ENCODE data around the gene MUC21. TPM values are rescaled to one million over a fixed set of nuclear protein-coding genes. Genes with fewer than 3 reads are reported as not detected.

Gene MUC21
- total RNA-seq, 1 experiment from 2014 or later, result not detected

DNA sequence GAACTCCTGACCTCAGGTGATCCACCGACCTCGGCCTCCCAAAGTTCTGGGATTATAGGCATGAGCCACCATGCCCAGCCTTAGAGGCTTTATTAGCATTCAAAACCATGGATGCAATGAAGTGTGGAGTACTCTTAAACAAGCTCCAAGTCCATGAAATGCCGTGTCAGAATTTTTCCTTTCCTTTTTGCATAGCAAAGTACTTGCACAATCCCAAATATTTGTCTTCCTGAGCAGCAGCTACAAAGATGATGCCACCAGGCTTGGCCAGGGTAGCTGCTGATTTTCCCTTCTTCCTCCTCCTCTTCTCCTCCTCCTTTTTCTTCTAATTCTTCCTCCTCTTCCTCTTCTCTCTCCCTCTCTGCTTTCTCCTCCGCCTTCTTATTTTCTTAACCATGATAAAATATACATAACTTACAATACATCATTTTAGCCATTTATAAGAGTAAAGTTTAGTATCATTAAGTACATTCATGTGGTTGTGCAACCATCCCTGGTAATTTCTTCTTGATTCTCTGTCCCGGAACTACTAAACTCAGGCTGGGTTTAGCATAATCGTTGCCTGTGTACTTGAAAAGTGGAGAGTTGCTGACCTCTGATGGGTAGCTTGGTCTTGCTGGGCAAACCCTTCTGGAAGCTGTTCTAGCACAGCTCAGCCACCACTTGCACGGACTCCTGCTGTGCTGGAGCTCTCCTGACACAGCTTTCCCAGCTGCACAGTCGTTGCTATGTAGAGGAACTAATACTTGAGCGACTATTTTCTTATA lies 22.4 kb upstream of the MUC21 start:
- intact Hi-C loops (cut with micrococcal nuclease; ENCODE audit: unreplicated experiment), result no loop called here
- TF ChIP-seq, protein P1, sequence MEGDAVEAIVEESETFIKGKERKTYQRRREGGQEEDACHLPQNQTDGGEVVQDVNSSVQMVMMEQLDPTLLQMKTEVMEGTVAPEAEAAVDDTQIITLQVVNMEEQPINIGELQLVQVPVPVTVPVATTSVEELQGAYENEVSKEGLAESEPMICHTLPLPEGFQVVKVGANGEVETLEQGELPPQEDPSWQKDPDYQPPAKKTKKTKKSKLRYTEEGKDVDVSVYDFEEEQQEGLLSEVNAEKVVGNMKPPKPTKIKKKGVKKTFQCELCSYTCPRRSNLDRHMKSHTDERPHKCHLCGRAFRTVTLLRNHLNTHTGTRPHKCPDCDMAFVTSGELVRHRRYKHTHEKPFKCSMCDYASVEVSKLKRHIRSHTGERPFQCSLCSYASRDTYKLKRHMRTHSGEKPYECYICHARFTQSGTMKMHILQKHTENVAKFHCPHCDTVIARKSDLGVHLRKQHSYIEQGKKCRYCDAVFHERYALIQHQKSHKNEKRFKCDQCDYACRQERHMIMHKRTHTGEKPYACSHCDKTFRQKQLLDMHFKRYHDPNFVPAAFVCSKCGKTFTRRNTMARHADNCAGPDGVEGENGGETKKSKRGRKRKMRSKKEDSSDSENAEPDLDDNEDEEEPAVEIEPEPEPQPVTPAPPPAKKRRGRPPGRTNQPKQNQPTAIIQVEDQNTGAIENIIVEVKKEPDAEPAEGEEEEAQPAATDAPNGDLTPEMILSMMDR (IDR thresholded peaks at IDR 0.05; ENCODE audit: insufficient read depth in 1 of 2, low read depth in 1 of 2, low read length in 1 of 2, severe bottlenecking in 1 of 2, unreplicated experiment in 1 of 2), result no peak
- Histone ChIP-seq H3K27me3 (replicated peaks; ENCODE audit: control insufficient read depth, insufficient read depth, low read length) (no peaks in the 10 kb centered on the region; the same call in 1 of the 2 replicates), H3K4me1 (0 out of 2 replicates have a peak, but pooled peaks cover under 1% of the 10 kb centered on the region), H3K36me3 (ENCODE audit: control insufficient read depth, insufficient read depth, low read length) (no peaks in the 10 kb centered on the region), H3K4me3 (ENCODE audit: low read depth, low read length) (no peak overlapping the region), H3K9me3 (no peaks in the 10 kb centered on the region)
- peaks cover 12% of the 10 kb centered on the region for H3K4me1 Mint-ChIP-seq (ENCODE audit: low read depth, unreplicated experiment)
- BruUV-seq (replicated peaks), result no TSS peak
- no peak for DNase-seq
- peaks cover 1% of the 10 kb centered on the region for H3K27me3 Mint-ChIP-seq (ENCODE audit: insufficient read depth, unreplicated experiment)
- ChIA-PET CTCF (interaction anchor here (0.6 to 1.3 kb wide), 7 partner anchors 13 to 126 kb away, joined by 3 to 5 read pairs (median 4); partner anchors contain the start of gene VARS2), POLR2A (no interaction called here)
- H3K36me3 Mint-ChIP-seq (ENCODE audit: insufficient read depth, unreplicated experiment), result no peaks in the 10 kb centered on the region
- no peak overlapping the region for H3K27ac Mint-ChIP-seq (ENCODE audit: unreplicated experiment)
- H3K4me3 Mint-ChIP-seq (ENCODE audit: unreplicated experiment), result no peak overlapping the region
- H3K9me3 Mint-ChIP-seq (ENCODE audit: unreplicated experiment), result no peaks in the 10 kb centered on the region

DNA sequence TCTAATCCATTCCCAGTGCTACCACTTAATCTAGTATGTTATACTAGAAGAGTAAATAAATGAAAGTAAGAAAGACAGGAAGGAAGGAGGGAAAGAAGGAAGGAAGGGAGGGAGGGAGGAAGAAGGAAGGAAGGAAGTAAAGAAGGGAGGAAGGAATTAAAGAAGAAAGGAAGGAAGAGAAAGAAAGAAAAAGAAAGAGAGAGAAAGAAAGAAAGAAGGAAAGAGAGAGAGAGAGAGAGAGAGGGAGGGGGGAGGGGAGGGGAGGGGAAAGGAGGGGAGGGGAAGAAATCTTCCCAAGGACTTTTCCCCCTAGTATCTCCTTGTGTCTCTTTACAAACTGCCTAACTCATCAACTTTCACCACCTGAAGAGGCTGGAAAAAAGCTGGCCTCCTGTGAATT lies 20.8 kb upstream of the MUC21 start:
- Mint-ChIP-seq H3K9me3 (ENCODE audit: unreplicated experiment) (no peaks in the 10 kb centered on the region), H3K4me3 (ENCODE audit: unreplicated experiment) (no peak overlapping the region), H3K27me3 (ENCODE audit: insufficient read depth, unreplicated experiment) (peaks cover 4% of the 10 kb centered on the region), H3K4me1 (ENCODE audit: low read depth, unreplicated experiment) (peaks cover 12% of the 10 kb centered on the region), H3K36me3 (ENCODE audit: insufficient read depth, unreplicated experiment) (no peaks in the 10 kb centered on the region), H3K27ac (ENCODE audit: unreplicated experiment) (no peak overlapping the region)
- TF ChIP-seq, protein P1 (IDR thresholded peaks at IDR 0.05; ENCODE audit: insufficient read depth in 1 of 2, low read depth in 1 of 2, low read length in 1 of 2, severe bottlenecking in 1 of 2, unreplicated experiment in 1 of 2), result no peak
- no peaks in the 10 kb centered on the region; the same call in 1 of the 2 replicates for H3K27me3 ChIP-seq (replicated peaks; ENCODE audit: control insufficient read depth, insufficient read depth, low read length)
- no peaks in the 10 kb centered on the region for H3K9me3 ChIP-seq
- DNase-seq, result no peak
- H3K4me1 ChIP-seq, result no peaks in the 10 kb centered on the region
- BruUV-seq (replicated peaks), result no TSS peak
- CTCF ChIA-PET, result no interaction called here
- intact Hi-C loops (cut with micrococcal nuclease; ENCODE audit: unreplicated experiment), result no loop called here
- H3K4me3 ChIP-seq (ENCODE audit: low read depth, low read length), result no peak overlapping the region
- POLR2A ChIA-PET, result no interaction called here
- H3K36me3 ChIP-seq (ENCODE audit: control insufficient read depth, insufficient read depth, low read length), result no peaks in the 10 kb centered on the region

DNA sequence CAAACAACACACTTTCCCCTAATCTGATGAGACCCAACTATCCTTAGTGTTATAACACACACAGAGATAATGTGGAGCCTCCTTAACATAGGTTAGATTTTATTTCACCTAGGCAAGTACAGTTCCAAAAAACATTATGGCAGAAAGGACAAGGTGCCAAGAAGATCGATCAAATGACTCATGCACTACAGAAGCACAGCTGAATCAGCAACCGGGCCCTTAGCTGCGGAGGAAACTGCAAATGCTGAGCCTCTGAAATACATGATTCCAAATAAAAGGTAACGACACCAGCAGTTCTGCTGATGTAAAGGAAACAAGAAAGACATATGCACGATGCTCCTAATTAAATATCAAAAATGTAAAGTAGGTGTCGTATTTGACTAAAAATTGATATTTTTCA lies 19.9 kb upstream of the MUC21 start:
- Mint-ChIP-seq H3K4me1 (ENCODE audit: low read depth, unreplicated experiment) (peaks cover 12% of the 10 kb centered on the region), H3K36me3 (ENCODE audit: insufficient read depth, unreplicated experiment) (no peaks in the 10 kb centered on the region), H3K4me3 (ENCODE audit: unreplicated experiment) (no peak overlapping the region), H3K27me3 (ENCODE audit: insufficient read depth, unreplicated experiment) (peaks cover 4% of the 10 kb centered on the region), H3K9me3 (ENCODE audit: unreplicated experiment) (no peaks in the 10 kb centered on the region), H3K27ac (ENCODE audit: unreplicated experiment) (no peak overlapping the region)
- H3K27me3 ChIP-seq (replicated peaks; ENCODE audit: control insufficient read depth, insufficient read depth, low read length), result no peaks in the 10 kb centered on the region
- DNase-seq, result no peak
- BruUV-seq (replicated peaks), result no TSS peak
- POLR2A ChIA-PET, result no interaction called here
- no peak overlapping the region for H3K4me3 ChIP-seq (ENCODE audit: low read depth, low read length)
- no peaks in the 10 kb centered on the region for H3K36me3 ChIP-seq (ENCODE audit: control insufficient read depth, insufficient read depth, low read length)
- no peaks in the 10 kb centered on the region for H3K9me3 ChIP-seq
- intact Hi-C loops (cut with micrococcal nuclease; ENCODE audit: unreplicated experiment), result no loop called here
- CTCF ChIA-PET, result no interaction called here
- TF ChIP-seq, protein P1 (IDR thresholded peaks at IDR 0.05; ENCODE audit: insufficient read depth in 1 of 2, low read depth in 1 of 2, low read length in 1 of 2, severe bottlenecking in 1 of 2, unreplicated experiment in 1 of 2), result no peak
- no peaks in the 10 kb centered on the region for H3K4me1 ChIP-seq

Data from Caco-2 (cell line).